Measurements from ENCODE around the gene SLCO3A1.

GRCh38 chr15:91876187-91876586, 22.7 kb downstream of the SLCO3A1 start:
- no peak for TF ChIP-seq CTCF (IDR thresholded peaks at IDR 0.05; ENCODE audit: insufficient read depth, low read length)
- no peak for TF ChIP-seq GABPA (IDR thresholded peaks at IDR 0.05; ENCODE audit: low read depth)
- TF ChIP-seq SPI1 (IDR thresholded peaks at IDR 0.05; ENCODE audit: borderline replicate concordance, low read depth), result no peak
- TF ChIP-seq POLR2AphosphoS5 (IDR thresholded peaks at IDR 0.05; ENCODE audit: low read depth), result no peak
- no peak for TF ChIP-seq REST (IDR thresholded peaks at IDR 0.05; ENCODE audit: insufficient replicate concordance, low read depth)

Data from HL-60 (cell line).